Upper lobe of right lung (tissue), 1 donor: ENCODE results near the gene GEMIN5. TPM values are rescaled to one million over a fixed set of nuclear protein-coding genes. Genes with fewer than 3 reads are reported as not detected.

Experiments used
- ATAC-seq: fragments of 200-7000 bp; cut with Tn5 transposase; one replicate; pipeline ENCODE4 v1.9.1; 2020; ENCODE audit warnings: mild to moderate bottlenecking, moderate library complexity
- DNase-seq: peaks from one replicate; pipeline ENCODE4 v3.0.0-alpha.2; 2020
- H3K27ac ChIP-seq: fragments of 200-600 bp; one replicate; pipeline ENCODE4 v1.8.0; 2022
- H3K27me3 ChIP-seq: fragments of 200-600 bp; one replicate; pipeline ENCODE4 v1.8.0; 2022; ENCODE audit warnings: mild to moderate bottlenecking
- H3K36me3 ChIP-seq: fragments of 200-600 bp; one replicate; pipeline ENCODE4 v1.8.0; 2022
- H3K4me1 ChIP-seq: fragments of 200-600 bp; one replicate; pipeline ENCODE4 v1.8.0; 2022
- H3K4me3 ChIP-seq: fragments of 200-600 bp; one replicate; pipeline ENCODE4 v1.8.0; 2022; ENCODE audit warnings: mild to moderate bottlenecking
- H3K9me3 ChIP-seq: fragments of 200-600 bp; one replicate; pipeline ENCODE4 v1.8.0; 2022
- intact Hi-C: fragments of 100-400 bp; cut with DNase I; formaldehyde crosslinking; loops from one replicate; pipeline ENCODE4 v1.11.0; 2022
- total RNA-seq: library from RNA; stranded (reverse); fragmentation: NEBNext Ultra II Directional; extraction: Animal tissue kit (Norgen Biotek cat#: 25700); gene quantifications from one replicate; pipeline ENCODE4 v1.2.1, GENCODE V29; 2021
- TF ChIP-seq, protein P1 (sequence below): fragments of 200-600 bp; IDR thresholded peaks from one replicate; pipeline ENCODE4 v1.8.0; 2022; ENCODE audit warnings: antibody characterized with exemption
- donor health status: DM: no; HTN: yes; CAD: no; lungs with severe emphysema.

The GEMIN5 gene
- total RNA-seq, 1 donor from 2014 or later, result 13.9 TPM

- Histone ChIP-seq H3K27me3 (no peaks in the 10 kb centered on the region), H3K27ac (peak overlapping the region; percentile 98), H3K4me1 (peaks cover 50% of the 10 kb centered on the region), H3K9me3 (no peaks in the 10 kb centered on the region), H3K4me3 (peak overlapping the region; percentile 63), H3K36me3 (peaks cover 32% of the 10 kb centered on the region)
- intact Hi-C loops, result no loop called here
- TF ChIP-seq, protein P1, sequence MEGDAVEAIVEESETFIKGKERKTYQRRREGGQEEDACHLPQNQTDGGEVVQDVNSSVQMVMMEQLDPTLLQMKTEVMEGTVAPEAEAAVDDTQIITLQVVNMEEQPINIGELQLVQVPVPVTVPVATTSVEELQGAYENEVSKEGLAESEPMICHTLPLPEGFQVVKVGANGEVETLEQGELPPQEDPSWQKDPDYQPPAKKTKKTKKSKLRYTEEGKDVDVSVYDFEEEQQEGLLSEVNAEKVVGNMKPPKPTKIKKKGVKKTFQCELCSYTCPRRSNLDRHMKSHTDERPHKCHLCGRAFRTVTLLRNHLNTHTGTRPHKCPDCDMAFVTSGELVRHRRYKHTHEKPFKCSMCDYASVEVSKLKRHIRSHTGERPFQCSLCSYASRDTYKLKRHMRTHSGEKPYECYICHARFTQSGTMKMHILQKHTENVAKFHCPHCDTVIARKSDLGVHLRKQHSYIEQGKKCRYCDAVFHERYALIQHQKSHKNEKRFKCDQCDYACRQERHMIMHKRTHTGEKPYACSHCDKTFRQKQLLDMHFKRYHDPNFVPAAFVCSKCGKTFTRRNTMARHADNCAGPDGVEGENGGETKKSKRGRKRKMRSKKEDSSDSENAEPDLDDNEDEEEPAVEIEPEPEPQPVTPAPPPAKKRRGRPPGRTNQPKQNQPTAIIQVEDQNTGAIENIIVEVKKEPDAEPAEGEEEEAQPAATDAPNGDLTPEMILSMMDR, result no peak
- DNase-seq, result no peak
- no peak for ATAC-seq
These were observed 77.2 kb downstream of the GEMIN5 start for GRCh38 chr5:154860765-154861164.

- DNase-seq (peak; percentile 72), ATAC-seq (no peak)
- no peaks in the 10 kb centered on the region for H3K9me3 ChIP-seq
- H3K36me3 ChIP-seq, result peaks cover 25% of the 10 kb centered on the region
- TF ChIP-seq, protein P1, result no peak
- peak overlapping the region; percentile 98 for H3K27ac ChIP-seq
- peak overlapping the region; percentile 63 for H3K4me3 ChIP-seq
- no peaks in the 10 kb centered on the region for H3K27me3 ChIP-seq
- intact Hi-C loops, result no loop called here
- peaks cover 48% of the 10 kb centered on the region for H3K4me1 ChIP-seq
These were observed 77.9 kb downstream of the GEMIN5 start for GRCh38 chr5:154860123-154860522.

DNA sequence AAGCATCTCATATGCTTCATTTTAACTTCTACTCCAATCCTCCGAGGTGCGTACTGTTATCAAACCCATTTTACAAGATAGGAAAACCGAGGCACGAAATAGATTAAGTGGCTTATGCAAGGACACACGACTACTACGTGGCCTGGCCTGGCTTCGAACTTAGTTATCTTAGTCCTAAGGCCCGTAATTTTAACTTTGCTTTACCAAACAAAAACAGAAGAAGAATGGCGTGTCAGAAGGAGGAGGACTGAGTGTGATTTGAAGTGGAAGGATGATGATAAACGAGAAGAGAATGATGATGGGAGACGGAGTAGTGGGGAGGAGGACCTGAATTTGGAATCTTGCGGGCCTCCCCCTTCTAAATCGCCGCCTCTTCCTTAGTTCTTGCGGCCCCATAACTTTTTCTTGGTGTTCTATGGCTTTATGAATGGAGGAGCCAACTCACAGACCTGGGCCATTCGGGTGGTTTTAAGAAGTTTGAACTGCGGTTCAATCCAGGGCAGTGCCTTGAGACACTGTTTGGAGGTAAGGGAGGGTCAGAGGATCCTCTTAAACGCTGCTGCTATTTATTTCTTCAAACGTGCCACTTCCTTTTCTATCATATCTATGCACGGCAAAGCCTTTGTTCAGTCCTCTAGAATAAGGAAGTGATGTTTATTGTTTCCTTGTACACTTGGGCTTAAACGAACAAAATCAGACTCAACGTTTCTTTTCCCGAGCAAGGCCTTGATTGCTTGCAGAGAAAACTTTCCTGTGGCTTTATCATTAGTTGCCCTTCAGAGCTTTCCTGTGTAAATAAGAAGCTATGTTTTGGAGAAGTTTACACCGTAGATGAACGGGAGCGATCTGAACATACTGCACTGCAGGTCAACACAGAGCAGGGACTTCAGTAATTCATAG is 78.8 kb downstream of the GEMIN5 start:
- DNase-seq (no peak), ATAC-seq (no peak)
- intact Hi-C loops, result no loop called here
- Histone ChIP-seq H3K36me3 (peaks cover 16% of the 10 kb centered on the region), H3K27me3 (no peaks in the 10 kb centered on the region), H3K27ac (peak overlapping the region; percentile 98), H3K9me3 (no peaks in the 10 kb centered on the region), H3K4me1 (peaks cover 48% of the 10 kb centered on the region), H3K4me3 (peak overlapping the region; percentile 63)
- TF ChIP-seq, protein P1, result no peak

GRCh38 chr5:154858297-154858971 is 79.6 kb downstream of the GEMIN5 start, which contains the start of gene CNOT8:
Gene CNOT8 (plus strand): TSS chr5:154858627. CDS start chr5:154863279, 4,652 bp downstream.
- ATAC-seq, result peak; percentile 94
- peak; percentile 100 for DNase-seq
- Histone ChIP-seq H3K4me3 (peak within 1 kb of the TSS; percentile 63), H3K4me1 (peaks cover 47% of the 10 kb centered on the region), H3K27me3 (no peaks in the 10 kb centered on the region), H3K9me3 (no peaks in the 10 kb centered on the region), H3K36me3 (peaks cover 8% of the 10 kb centered on the region), H3K27ac (peak within 1 kb of the TSS; percentile 98)
- intact Hi-C loops, result no loop called here
- TF ChIP-seq, protein P1, result no peak

DNA sequence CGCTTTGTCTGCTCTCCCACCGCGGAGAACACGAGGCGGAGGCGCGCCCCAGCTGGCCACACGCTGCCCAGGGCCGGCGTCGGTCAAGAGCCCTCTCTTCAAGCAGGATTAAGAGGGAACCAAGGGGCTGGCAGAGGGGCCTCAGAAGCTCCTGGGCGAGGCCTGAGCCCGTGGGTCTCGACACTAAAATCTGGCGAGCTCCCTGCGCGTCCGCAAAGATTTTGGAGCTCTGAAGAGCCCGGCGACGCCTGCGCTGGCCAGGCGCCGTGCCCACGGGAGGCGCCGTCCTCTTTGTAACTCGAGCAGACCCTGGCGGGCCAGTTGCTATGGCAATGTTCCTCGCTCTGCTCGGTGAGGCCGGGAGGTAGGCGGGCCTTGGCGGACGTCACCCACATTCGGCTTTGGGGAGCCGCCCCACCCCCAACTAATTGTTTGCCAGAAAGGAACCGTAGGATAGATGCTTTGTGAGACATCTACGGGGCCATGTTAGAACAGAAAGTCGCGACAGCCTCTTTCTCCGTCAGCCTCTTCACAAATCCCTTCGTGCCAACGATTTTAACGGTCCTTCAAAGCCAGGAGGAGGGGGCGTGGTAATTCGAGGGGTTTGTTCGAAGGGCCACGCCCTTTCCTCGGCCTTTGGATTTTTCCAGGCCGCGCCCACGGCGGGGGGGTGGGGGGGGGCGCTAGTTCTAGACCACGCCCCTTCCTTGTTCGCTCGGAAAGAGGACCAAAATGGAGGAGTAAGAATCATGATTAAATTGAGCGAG is 80.3 kb downstream of the GEMIN5 start:
- Histone ChIP-seq H3K9me3 (no peaks in the 10 kb centered on the region), H3K27ac (peak overlapping the region; percentile 98), H3K36me3 (peaks cover 1% of the 10 kb centered on the region), H3K4me3 (peak overlapping the region; percentile 63), H3K4me1 (peaks cover 40% of the 10 kb centered on the region), H3K27me3 (no peaks in the 10 kb centered on the region)
- ATAC-seq (peak; percentile 81), DNase-seq (peak; percentile 97)
- intact Hi-C loops, result no loop called here
- TF ChIP-seq, protein P1, result peak; percentile 14
